WI38 (cell line): ENCODE data around the gene MKKS.
"Not testable (repeated sequence)": the region's sequence is repeated elsewhere in the genome, so short reads cannot be mapped to it uniquely, and the experiment has no call there.

ENCODE experiments used
- H3K4me3 ChIP-seq: 2 replicates; pipeline ENCODE4 v1.5.1; 2011; ENCODE audit warnings: low read depth, mild to moderate bottlenecking, control low read depth, low read length
- TF ChIP-seq, protein P1 (sequence below): IDR thresholded peaks from 2 replicates; pipeline ENCODE4 v1.5.1; 2012; ENCODE audit warnings: low read depth, mild to moderate bottlenecking, control low read depth, low read length

The MKKS gene

DNA sequence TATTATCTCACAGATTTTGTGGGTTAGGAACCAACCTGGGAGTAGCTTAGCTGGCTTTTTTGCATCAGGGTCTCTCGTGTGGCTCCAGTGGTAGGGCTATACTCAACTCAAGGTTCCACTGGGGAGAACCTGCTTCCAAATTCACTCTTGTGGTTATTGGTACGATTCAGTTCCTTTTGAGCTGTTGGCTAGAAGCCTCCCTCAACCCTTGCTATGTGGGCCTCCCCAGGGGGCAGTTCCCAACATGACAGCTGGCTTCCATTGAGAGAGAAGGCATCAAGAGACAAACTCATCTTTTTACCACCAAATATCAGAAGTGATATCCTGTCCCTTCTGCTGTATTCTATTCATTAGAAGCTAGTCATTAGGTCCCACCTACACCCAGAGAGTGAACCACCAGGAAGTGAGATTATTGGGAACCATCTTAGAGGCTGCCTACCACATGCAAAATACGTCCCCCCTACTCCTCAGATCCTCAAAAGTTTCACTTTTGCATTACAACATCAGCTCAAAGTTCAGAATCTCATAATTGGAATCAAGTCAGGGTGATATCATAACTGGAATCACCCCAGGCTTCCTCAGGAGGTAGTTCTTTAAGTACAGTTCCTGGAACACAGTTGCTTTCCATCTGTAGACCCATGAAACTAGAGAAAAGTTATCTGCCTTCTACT is 30.9 kb downstream of the MKKS start:
- TF ChIP-seq, protein P1, sequence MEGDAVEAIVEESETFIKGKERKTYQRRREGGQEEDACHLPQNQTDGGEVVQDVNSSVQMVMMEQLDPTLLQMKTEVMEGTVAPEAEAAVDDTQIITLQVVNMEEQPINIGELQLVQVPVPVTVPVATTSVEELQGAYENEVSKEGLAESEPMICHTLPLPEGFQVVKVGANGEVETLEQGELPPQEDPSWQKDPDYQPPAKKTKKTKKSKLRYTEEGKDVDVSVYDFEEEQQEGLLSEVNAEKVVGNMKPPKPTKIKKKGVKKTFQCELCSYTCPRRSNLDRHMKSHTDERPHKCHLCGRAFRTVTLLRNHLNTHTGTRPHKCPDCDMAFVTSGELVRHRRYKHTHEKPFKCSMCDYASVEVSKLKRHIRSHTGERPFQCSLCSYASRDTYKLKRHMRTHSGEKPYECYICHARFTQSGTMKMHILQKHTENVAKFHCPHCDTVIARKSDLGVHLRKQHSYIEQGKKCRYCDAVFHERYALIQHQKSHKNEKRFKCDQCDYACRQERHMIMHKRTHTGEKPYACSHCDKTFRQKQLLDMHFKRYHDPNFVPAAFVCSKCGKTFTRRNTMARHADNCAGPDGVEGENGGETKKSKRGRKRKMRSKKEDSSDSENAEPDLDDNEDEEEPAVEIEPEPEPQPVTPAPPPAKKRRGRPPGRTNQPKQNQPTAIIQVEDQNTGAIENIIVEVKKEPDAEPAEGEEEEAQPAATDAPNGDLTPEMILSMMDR: no peak
- no peak overlapping the region for H3K4me3 ChIP-seq

DNA sequence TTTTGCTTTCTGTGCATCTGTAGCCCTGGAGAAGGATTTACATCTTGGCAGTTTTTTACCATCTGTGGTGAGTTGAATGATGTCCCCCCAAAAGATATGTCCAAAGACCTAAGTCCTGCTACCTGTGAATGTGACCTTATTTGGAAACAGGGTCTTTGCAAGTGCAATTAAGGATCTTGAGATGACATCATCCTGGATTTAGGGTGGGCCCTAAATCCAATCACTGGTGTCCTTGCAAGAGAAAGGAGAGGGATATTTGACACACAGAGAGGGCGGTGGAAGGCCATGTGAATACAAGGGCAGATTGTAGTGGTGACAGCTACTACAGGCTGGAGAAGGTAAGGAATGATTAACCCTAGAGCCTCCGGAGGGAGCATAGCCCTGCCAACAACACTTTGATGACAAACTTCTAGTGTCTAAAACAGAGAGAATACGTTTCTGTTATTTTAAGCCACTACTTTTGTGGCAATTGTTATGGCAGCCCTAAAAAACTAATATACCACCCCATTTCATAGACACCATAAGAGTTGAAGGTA is 35.1 kb downstream of the MKKS start:
- H3K4me3 ChIP-seq: no peak overlapping the region
- TF ChIP-seq, protein P1: no peak

DNA sequence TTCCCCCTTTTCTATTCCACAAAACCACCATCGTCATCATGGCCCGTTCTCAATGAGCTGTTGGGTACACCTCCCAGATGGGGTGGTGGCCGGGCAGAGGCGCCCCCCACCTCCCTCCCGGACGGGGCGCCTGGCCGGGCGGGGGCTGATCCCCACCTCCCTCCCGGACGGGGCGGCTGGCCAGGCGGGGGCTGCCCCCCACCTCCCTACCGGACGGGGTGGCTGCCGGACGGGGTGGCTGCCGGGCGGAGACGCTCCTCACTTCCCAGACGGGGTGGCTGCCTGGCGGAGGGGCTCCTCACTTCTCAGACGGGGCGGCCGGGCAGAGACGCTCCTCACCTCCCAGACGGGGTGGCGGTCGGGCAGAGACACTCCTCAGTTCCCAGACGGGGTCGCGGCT is 39.3 kb downstream of the MKKS start:
- not testable (repeated sequence) for H3K4me3 ChIP-seq

DNA sequence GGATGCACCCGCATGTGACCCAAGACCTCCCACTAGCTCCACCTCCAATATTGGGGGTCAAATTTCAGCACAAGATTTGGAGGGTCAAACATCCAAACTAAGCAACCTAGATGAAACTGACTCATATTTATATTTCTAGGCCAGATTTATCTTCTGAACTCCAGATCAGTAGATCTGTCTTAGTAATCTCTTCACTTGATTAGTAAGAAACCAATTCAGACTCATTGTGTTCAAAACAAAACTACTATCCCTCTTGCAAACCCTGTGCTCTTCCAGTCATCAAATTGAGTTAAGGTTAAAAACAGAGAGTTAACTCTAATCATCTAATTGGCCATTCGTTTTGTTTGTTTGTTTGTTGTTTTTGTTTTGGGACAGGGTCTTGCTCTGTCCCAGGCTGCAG is 43.3 kb downstream of the MKKS start:
- H3K4me3 ChIP-seq: no peak overlapping the region
- TF ChIP-seq, protein P1: no peak

DNA sequence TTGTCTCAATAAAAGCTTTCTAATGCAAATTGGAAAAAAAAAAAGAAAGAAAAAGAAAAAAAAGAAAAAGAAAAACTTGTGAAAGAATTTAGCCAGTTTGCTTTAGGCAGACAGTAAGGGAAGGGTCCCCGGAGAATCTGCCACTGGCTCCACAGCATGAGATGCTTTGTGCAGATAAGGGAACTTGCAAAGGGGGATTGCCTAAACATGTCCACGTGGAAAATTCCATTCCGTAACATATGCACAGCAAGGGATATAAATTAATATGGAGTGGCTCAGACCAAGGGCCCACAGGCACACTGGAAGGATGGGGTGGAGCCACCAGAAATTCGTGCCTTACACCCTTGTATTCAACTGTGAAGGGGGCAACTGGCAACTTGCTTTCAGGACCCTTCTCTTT is 45.4 kb downstream of the MKKS start:
- TF ChIP-seq, protein P1: no peak
- H3K4me3 ChIP-seq: no peak overlapping the region

DNA sequence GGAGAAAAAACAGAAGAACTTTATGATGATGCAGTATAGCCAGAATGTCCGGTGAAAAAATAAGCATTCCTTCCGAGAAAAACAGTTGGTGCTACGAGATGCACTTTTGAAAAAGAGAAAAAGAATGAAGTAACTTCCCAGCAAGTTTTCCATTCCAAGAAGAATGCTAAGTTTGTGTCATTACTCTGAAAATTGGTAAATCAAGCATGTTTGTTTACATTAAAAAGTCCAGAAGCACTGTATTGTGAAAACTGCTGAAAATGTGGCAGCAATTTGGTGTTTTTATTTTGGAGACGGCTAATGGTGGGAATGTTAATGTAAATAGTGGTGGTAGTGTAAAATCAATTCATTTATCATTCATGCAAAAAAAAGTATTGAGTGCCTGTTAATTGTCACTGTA is 46.3 kb downstream of the MKKS start:
- TF ChIP-seq, protein P1: no peak
- H3K4me3 ChIP-seq: no peak overlapping the region

DNA sequence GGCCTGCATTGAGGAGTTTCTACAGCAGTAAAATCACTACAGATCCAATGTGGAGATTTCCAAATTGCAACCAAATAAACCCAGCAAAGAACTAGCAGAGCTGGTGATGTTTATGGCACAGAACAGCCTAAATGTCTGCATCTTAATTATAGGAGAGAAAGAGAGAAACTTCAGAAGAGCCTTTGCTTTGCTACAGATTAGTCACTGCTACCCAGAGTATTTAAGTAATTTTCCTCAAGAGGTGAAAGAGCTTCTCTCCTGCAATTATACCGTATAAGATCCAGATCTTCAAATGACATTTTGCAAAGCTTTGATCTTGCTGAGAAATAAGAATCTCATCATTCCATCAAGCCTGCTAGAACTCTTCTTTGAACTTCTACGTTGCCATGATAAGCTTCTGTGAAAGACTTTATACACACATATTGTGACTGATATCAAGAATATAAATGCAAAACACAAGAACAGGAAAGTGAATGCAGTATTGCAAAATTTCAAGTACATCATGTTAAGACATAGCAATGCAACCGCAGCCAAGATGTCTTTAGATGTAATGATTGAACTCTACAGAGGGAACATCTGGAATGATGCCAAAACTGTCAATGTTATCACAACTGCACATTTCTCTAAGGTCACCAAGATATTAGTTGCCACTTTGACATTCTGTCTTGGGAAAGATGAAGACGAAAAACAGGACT is 48.0 kb downstream of the MKKS start:
- no peak overlapping the region for H3K4me3 ChIP-seq
- TF ChIP-seq, protein P1: no peak
